HEK293 (cell line): ENCODE measurements around the gene MMP23B.

Experiments
- BCL11A ChIP-seq: fragments of 450-650 bp; formaldehyde crosslinking; IDR thresholded peaks from 2 replicates; pipeline ENCODE4 v1.5.1; 2016; ENCODE audit warnings: low read depth, missing biosample characterization, missing genetic modification characterization
- GFI1B ChIP-seq: fragments of 450-650 bp; formaldehyde crosslinking; IDR thresholded peaks from 2 replicates; pipeline ENCODE4 v1.5.1; 2016; ENCODE audit warnings: missing biosample characterization, missing genetic modification characterization
- KLF10 ChIP-seq: fragments of 450-650 bp; IDR thresholded peaks from 2 replicates; pipeline ENCODE4 v1.5.1; 2018; ENCODE audit warnings: missing biosample characterization, mild to moderate bottlenecking, missing genetic modification characterization
- PRDM10 ChIP-seq: fragments of 450-650 bp; formaldehyde crosslinking; IDR thresholded peaks from 2 replicates; pipeline ENCODE4 v1.5.1; 2016; ENCODE audit warnings: missing biosample characterization, missing genetic modification characterization
- PRDM6 ChIP-seq: fragments of 450-650 bp; formaldehyde crosslinking; IDR thresholded peaks from 2 replicates; pipeline ENCODE4 v1.5.1; 2017; ENCODE audit warnings: missing biosample characterization, missing genetic modification characterization
- SCRT2 ChIP-seq: fragments of 450-650 bp; formaldehyde crosslinking; IDR thresholded peaks from 2 replicates; pipeline ENCODE4 v1.5.1; 2016; ENCODE audit warnings: missing biosample characterization, missing genetic modification characterization
- SP7 ChIP-seq: fragments of 450-650 bp; formaldehyde crosslinking; IDR thresholded peaks from 2 replicates; pipeline ENCODE4 v1.5.1; 2016; ENCODE audit warnings: missing biosample characterization, missing genetic modification characterization
- ZBTB44 ChIP-seq: fragments of 450-650 bp; IDR thresholded peaks from 2 replicates; pipeline ENCODE4 v1.5.1; 2018; ENCODE audit warnings: missing biosample characterization, mild to moderate bottlenecking, missing genetic modification characterization
- ZBTB49 ChIP-seq: fragments of 450-650 bp; formaldehyde crosslinking; IDR thresholded peaks from 2 replicates; pipeline ENCODE4 v1.5.1; 2016; ENCODE audit warnings: missing biosample characterization, missing genetic modification characterization, low read depth
- ZFP69B ChIP-seq: fragments of 450-650 bp; formaldehyde crosslinking; IDR thresholded peaks from 2 replicates; pipeline ENCODE4 v1.5.1; 2016; ENCODE audit warnings: missing biosample characterization, missing genetic modification characterization
- ZNF10 ChIP-seq: fragments of 450-650 bp; formaldehyde crosslinking; IDR thresholded peaks from 2 replicates; pipeline ENCODE4 v1.5.1; 2017; ENCODE audit warnings: missing biosample characterization, missing genetic modification characterization
- ZNF112 ChIP-seq: fragments of 450-650 bp; formaldehyde crosslinking; IDR thresholded peaks from 2 replicates; pipeline ENCODE4 v1.5.0; 2017; ENCODE audit warnings: missing biosample characterization, missing genetic modification characterization
- ZNF146 ChIP-seq: fragments of 450-650 bp; formaldehyde crosslinking; IDR thresholded peaks from 2 replicates; pipeline ENCODE4 v1.5.1; 2016; ENCODE audit warnings: missing biosample characterization, missing genetic modification characterization
- ZNF175 ChIP-seq: fragments of 450-650 bp; formaldehyde crosslinking; IDR thresholded peaks from 2 replicates; pipeline ENCODE4 v1.5.1; 2016; ENCODE audit warnings: missing biosample characterization, missing genetic modification characterization
- ZNF18 ChIP-seq: fragments of 450-650 bp; formaldehyde crosslinking; IDR thresholded peaks from 2 replicates; pipeline ENCODE4 v1.5.1; 2016; ENCODE audit warnings: missing biosample characterization, missing genetic modification characterization
- ZNF221 ChIP-seq: fragments of 450-650 bp; formaldehyde crosslinking; IDR thresholded peaks from 2 replicates; pipeline ENCODE4 v1.5.1; 2017; ENCODE audit warnings: missing biosample characterization, missing genetic modification characterization, borderline replicate concordance
- ZNF223 ChIP-seq: fragments of 450-650 bp; formaldehyde crosslinking; IDR thresholded peaks from 2 replicates; pipeline ENCODE4 v1.5.1; 2016; ENCODE audit warnings: missing biosample characterization, missing genetic modification characterization
- ZNF24 ChIP-seq: fragments of 450-650 bp; formaldehyde crosslinking; IDR thresholded peaks from 2 replicates; pipeline ENCODE4 v1.5.1; 2016; ENCODE audit warnings: missing biosample characterization, missing genetic modification characterization
- ZNF274 ChIP-seq, 2 experiments: fragments of 200-500 bp in 1 of 2; fragments of 450-650 bp in 1 of 2; sonication (Bioruptor generic) in 1 of 2; formaldehyde crosslinking in 1 of 2; IDR thresholded peaks; 2 replicates each; pipeline versions ENCODE4 v1.5.1 to v1.6.1; 2014 to 2016; ENCODE audit warnings: borderline replicate concordance in 1 of 2, inconsistent platforms in 1 of 2, low read length in 1 of 2, missing biosample characterization in 1 of 2, missing genetic modification characterization in 1 of 2
- ZNF544 ChIP-seq: fragments of 450-650 bp; formaldehyde crosslinking; IDR thresholded peaks from 2 replicates; pipeline ENCODE4 v1.5.0; 2017; ENCODE audit warnings: missing biosample characterization, missing genetic modification characterization
- ZNF624 ChIP-seq: fragments of 450-650 bp; formaldehyde crosslinking; IDR thresholded peaks from 2 replicates; pipeline ENCODE4 v1.5.1; 2017; ENCODE audit warnings: missing biosample characterization, missing genetic modification characterization
- ZNF645 ChIP-seq: fragments of 450-650 bp; formaldehyde crosslinking; IDR thresholded peaks from 2 replicates; pipeline ENCODE4; 2016; ENCODE audit warnings: missing biosample characterization, missing genetic modification characterization
- ZNF692 ChIP-seq: fragments of 450-650 bp; formaldehyde crosslinking; IDR thresholded peaks from 2 replicates; pipeline ENCODE4 v1.5.1; 2016; ENCODE audit warnings: missing biosample characterization, missing genetic modification characterization
- ZNF777 ChIP-seq: fragments of 450-650 bp; formaldehyde crosslinking; IDR thresholded peaks from 2 replicates; pipeline ENCODE4 v1.5.1; 2017; ENCODE audit warnings: missing biosample characterization, missing genetic modification characterization, borderline replicate concordance
- ZXDB ChIP-seq: fragments of 450-650 bp; formaldehyde crosslinking; IDR thresholded peaks from 2 replicates; pipeline ENCODE4 v1.5.1; 2016; ENCODE audit warnings: missing biosample characterization, missing genetic modification characterization

Gene MMP23B

GRCh38 chr1:1615256-1616044, 16.5 kb upstream of the MMP23B start, which contains the start of gene MIB2 (continued):
- TF ChIP-seq ZBTB49 (no peak), ZNF146 (tag by site-specific recombination) (no peak; the same call in 1 of the 2 replicates), BCL11A (peak; percentile 82; the same call in 1 of the 2 replicates), ZNF223 (tag by site-specific recombination) (no peak), ZNF10 (tag by site-specific recombination) (no peak), SP7 (tag by site-specific recombination) (peak; percentile 88), PRDM6 (no peak), ZNF24 (tag by site-specific recombination) (0 out of 2 replicates have a peak, but pooled peaks have one; percentile 41), GFI1B (no peak), ZBTB44 (tag by site-specific recombination) (no peak; the same call in 1 of the 2 replicates), ZNF692 (peak; percentile 96), PRDM10 (tag by site-specific recombination) (no peak), ZFP69B (tag by site-specific recombination) (peak; percentile 95), ZNF624 (tag by site-specific recombination) (no peak), ZNF274 (IDR thresholded peaks at IDR 0.05; ENCODE audit: low read length) (no peak), ZNF274 (tag by site-specific recombination; IDR thresholded peaks at IDR 0.05; ENCODE audit: borderline replicate concordance) (no peak), ZNF221 (tag by site-specific recombination) (no peak), ZNF777 (tag by site-specific recombination) (no peak), ZNF18 (tag by site-specific recombination) (no peak), SCRT2 (no peak), ZXDB (tag by site-specific recombination) (peak; percentile 92), ZNF175 (tag by site-specific recombination) (no peak), ZNF112 (tag by site-specific recombination) (no peak), ZNF645 (tag by site-specific recombination) (no peak), ZNF544 (tag by site-specific recombination) (no peak), KLF10 (tag by site-specific recombination) (peak; percentile 85)
